Endothelial cell of umbilical vein (primary cell): ENCODE data around the gene CNTFR. TPM values are rescaled to one million over a fixed set of nuclear protein-coding genes. Genes with fewer than 3 reads are reported as not detected.

Experiments
- BruUV-seq: library from RNA; stranded (reverse); fragments of 400-500 nt; replicated peaks from 2 replicates; lab custom pipeline; 2021; lab: Mats Ljungman, UMichigan
- CTCF ChIA-PET: fragments of 300-600, 350-600 bp; sonication (Branson Sonifier 250); formaldehyde crosslinking; loops from one replicate; lab custom pipeline; 2021; ENCODE audit warnings: antibody characterized with exemption, inconsistent platforms; lab: Charles Lee
- POLR2A ChIA-PET: fragments of 300-600, 350-600 bp; sonication (Branson Sonifier 250); formaldehyde crosslinking; loops from one replicate; lab custom pipeline; 2021; ENCODE audit warnings: antibody characterized with exemption, inconsistent platforms; lab: Charles Lee
- DNase-seq: peaks from one replicate; pipeline ENCODE4 v3.0.0-alpha.2; 2011; ENCODE audit warnings: low read depth, low spot score
- FAIRE-seq: peaks from 2 replicates; lab custom pipeline; 2011; peaks lifted over from hg19 to GRCh38; lab: Jason Lieb, UNC
- H2AFZ ChIP-seq: 2 replicates; pipeline ENCODE4 v1.6.0; 2012; ENCODE audit warnings: low read depth, low read length, control low read depth, inconsistent platforms
- H3K27ac ChIP-seq: 2 replicates; pipeline ENCODE4 v1.5.1; 2011; ENCODE audit warnings: low read depth, mild to moderate bottlenecking, control low read depth, low read length, moderate library complexity; ENCODE audit not compliant: insufficient read depth
- H3K27me3 ChIP-seq, 2 experiments: 2 replicates each; pipeline versions ENCODE4 v1.6.0 to v1.6.1; 2011; ENCODE audit warnings: low read length in 2 of 2, mixed read lengths in 1 of 2; ENCODE audit not compliant: control insufficient read depth in 2 of 2, insufficient read depth in 2 of 2
- H3K36me3 ChIP-seq, 2 experiments: 2 replicates in 1 of 2; 3 replicates in 1 of 2; pipeline ENCODE4 v1.5.1; 2011; ENCODE audit warnings: low read length in 2 of 2, mild to moderate bottlenecking in 1 of 2, moderate library complexity in 1 of 2; ENCODE audit not compliant: control insufficient read depth in 2 of 2, insufficient read depth in 2 of 2; ENCODE audit errors: extremely low read depth in 1 of 2
- H3K4me1 ChIP-seq: 3 replicates; pipeline ENCODE4 v1.5.1; 2011; ENCODE audit warnings: mild to moderate bottlenecking, low read length; ENCODE audit not compliant: control insufficient read depth, insufficient read depth; ENCODE audit errors: extremely low read depth
- H3K4me2 ChIP-seq: 2 replicates; pipeline ENCODE4 v1.6.1; 2011; ENCODE audit warnings: low read length, control low read depth, mixed read lengths; ENCODE audit not compliant: insufficient read depth
- H3K4me3 ChIP-seq, 3 experiments: fragments of 200-600 bp in 1 of 3; sonication (generic), shearing (Covaris generic) in 1 of 3; replicated peaks in 1 of 3; 2 replicates each; pipeline ENCODE4 v1.5.1; 2011 to 2016; ENCODE audit warnings: control low read depth in 3 of 3, low read length in 3 of 3, mild to moderate bottlenecking in 2 of 3, inconsistent platforms in 1 of 3, low read depth in 1 of 3, moderate library complexity in 1 of 3; ENCODE audit not compliant: insufficient read depth in 1 of 3
- H3K79me2 ChIP-seq: 2 replicates; pipeline ENCODE4 v1.6.0; 2012; ENCODE audit warnings: low read length, inconsistent platforms; ENCODE audit not compliant: control insufficient read depth, insufficient read depth
- H3K9ac ChIP-seq: replicated peaks from 2 replicates; pipeline ENCODE3; 2011; ENCODE audit warnings: low read length, control low read depth; ENCODE audit not compliant: insufficient read depth; ENCODE audit errors: extremely low read depth
- H3K9me1 ChIP-seq: replicated peaks from 3 replicates; pipeline ENCODE4 v1.6.0; 2011; ENCODE audit warnings: mild to moderate bottlenecking, low read length; ENCODE audit not compliant: control insufficient read depth, insufficient read depth; ENCODE audit errors: extremely low read depth
- H3K9me3 ChIP-seq: replicated peaks from 2 replicates; pipeline ENCODE4 v1.5.1; 2012; ENCODE audit warnings: low read length, inconsistent platforms; ENCODE audit not compliant: control insufficient read depth, insufficient read depth
- H4K20me1 ChIP-seq: replicated peaks from 2 replicates; pipeline ENCODE3; 2011; ENCODE audit warnings: mild to moderate bottlenecking, low read length; ENCODE audit not compliant: control insufficient read depth, insufficient read depth; ENCODE audit errors: extremely low read depth
- EZH2 ChIP-seq: IDR thresholded peaks from 2 replicates; pipeline ENCODE4 v1.6.1; 2012; ENCODE audit warnings: borderline replicate concordance, low read depth, mild to moderate bottlenecking, moderate library complexity, low read length, inconsistent platforms; ENCODE audit not compliant: severe bottlenecking
- FOS ChIP-seq: IDR thresholded peaks from 2 replicates; pipeline ENCODE4 v1.6.1; 2011; ENCODE audit warnings: mild to moderate bottlenecking, low read length, moderate library complexity, borderline replicate concordance; ENCODE audit not compliant: insufficient read depth
- GATA2 ChIP-seq: IDR thresholded peaks from 2 replicates; pipeline ENCODE4 v1.7.0; 2011; ENCODE audit warnings: low read depth, mild to moderate bottlenecking, moderate library complexity, mixed read lengths, low read length; ENCODE audit not compliant: insufficient read length, insufficient read depth
- JUN ChIP-seq: IDR thresholded peaks from 2 replicates; pipeline ENCODE4 v1.6.1; 2011; ENCODE audit warnings: borderline replicate concordance, low read depth; ENCODE audit not compliant: insufficient read length, insufficient read depth
- MAX ChIP-seq: IDR thresholded peaks from 2 replicates; pipeline ENCODE4 v1.6.1; 2011; ENCODE audit not compliant: insufficient read depth, insufficient read length
- MYC ChIP-seq: IDR thresholded peaks from one replicate; pipeline ENCODE4 v1.6.1; 2011; ENCODE audit warnings: mild to moderate bottlenecking, low read depth, low read length
- POLR2A ChIP-seq: IDR thresholded peaks from 2 replicates; pipeline ENCODE4 v1.6.1; 2012; ENCODE audit warnings: low read depth, mild to moderate bottlenecking, control low read depth, low read length
- POLR2AphosphoS5 ChIP-seq: IDR thresholded peaks from 2 replicates; pipeline ENCODE4 v1.6.1; 2012; ENCODE audit warnings: low read depth, mild to moderate bottlenecking, control low read depth, low read length, moderate library complexity; ENCODE audit not compliant: insufficient read depth
- dilution Hi-C: fragments of 300-500 bp; cut with MboI; formaldehyde crosslinking; loops from one replicate; pipeline ENCODE4 v1.15.0; 2019; ENCODE audit warnings: low sequenced_read_pairs; ENCODE audit not compliant: extremely low pct_ligation_motif_present
- intact Hi-C: fragments of 100-400 bp; cut with micrococcal nuclease; formaldehyde crosslinking; loops from one replicate; pipeline ENCODE4 v1.10.0; 2022
- polyA plus RNA-seq, 4 experiments: library from polyadenylated mRNA; depleted of rRNA in 3 of 4; stranded (reverse) in 3 of 4; unstranded in 1 of 4; fragments of >200 nt; gene quantifications; 2 replicates each; pipeline versions ENCODE4 v1.2.1 to v1.2.3, GENCODE V29; 2011 to 2012; ENCODE audit warnings: missing spikeins in 1 of 4
- total RNA-seq: library from RNA; stranded (reverse); gene quantifications from 2 replicates; pipeline ENCODE4 v1.2.3, GENCODE V29; 2021
- TF ChIP-seq, protein P1 (sequence below), 2 donors: IDR thresholded peaks; 1 replicate in 1 of 2; 2 replicates in 1 of 2; pipeline ENCODE4 v1.5.1; 2011; ENCODE audit warnings: low read length in 2 of 2, mild to moderate bottlenecking in 2 of 2, moderate library complexity in 2 of 2, control low read depth in 1 of 2, inconsistent platforms in 1 of 2, low read depth in 1 of 2; ENCODE audit not compliant: insufficient read depth in 1 of 2; ENCODE audit errors: extremely low read depth in 1 of 2

CNTFR gene
- total and polyA plus RNA-seq, 2 donors (not counting 3 experiments of a cell fraction or from before 2014, with no cell fraction given): not detected

- no peak overlapping the region for H3K27ac ChIP-seq
- DNase-seq (no peak), FAIRE-seq (no peak)
- CTCF ChIA-PET: interaction anchor here (0.9 to 8.5 kb wide), 7 partner anchors 12 to 176 kb away, joined by 3 to 106 read pairs (median 5); no protein-coding TSS in a partner anchor
- H2AFZ ChIP-seq: no peak overlapping the region
- no peaks in the 10 kb centered on the region for H3K4me1 ChIP-seq
- intact Hi-C loops: no loop called here
- no peaks in the 10 kb centered on the region for H3K79me2 ChIP-seq
- dilution Hi-C loops: no loop called here
- peaks cover 65 to 69% of the 10 kb centered on the region in 2 experiments for H3K27me3 ChIP-seq
- POLR2A ChIA-PET: no interaction called here
- no peaks in the 10 kb centered on the region for H3K36me3 ChIP-seq
- H3K9me3 ChIP-seq: no peaks in the 10 kb centered on the region
- no peak overlapping the region for H3K9ac ChIP-seq
- H3K9me1 ChIP-seq: no peaks in the 10 kb centered on the region
- no peak for TF ChIP-seq MAX
- no peak for TF ChIP-seq GATA2
- no peak for TF ChIP-seq POLR2A
- TF ChIP-seq POLR2AphosphoS5: no peak
- no peak for TF ChIP-seq FOS
- TF ChIP-seq, protein P1, sequence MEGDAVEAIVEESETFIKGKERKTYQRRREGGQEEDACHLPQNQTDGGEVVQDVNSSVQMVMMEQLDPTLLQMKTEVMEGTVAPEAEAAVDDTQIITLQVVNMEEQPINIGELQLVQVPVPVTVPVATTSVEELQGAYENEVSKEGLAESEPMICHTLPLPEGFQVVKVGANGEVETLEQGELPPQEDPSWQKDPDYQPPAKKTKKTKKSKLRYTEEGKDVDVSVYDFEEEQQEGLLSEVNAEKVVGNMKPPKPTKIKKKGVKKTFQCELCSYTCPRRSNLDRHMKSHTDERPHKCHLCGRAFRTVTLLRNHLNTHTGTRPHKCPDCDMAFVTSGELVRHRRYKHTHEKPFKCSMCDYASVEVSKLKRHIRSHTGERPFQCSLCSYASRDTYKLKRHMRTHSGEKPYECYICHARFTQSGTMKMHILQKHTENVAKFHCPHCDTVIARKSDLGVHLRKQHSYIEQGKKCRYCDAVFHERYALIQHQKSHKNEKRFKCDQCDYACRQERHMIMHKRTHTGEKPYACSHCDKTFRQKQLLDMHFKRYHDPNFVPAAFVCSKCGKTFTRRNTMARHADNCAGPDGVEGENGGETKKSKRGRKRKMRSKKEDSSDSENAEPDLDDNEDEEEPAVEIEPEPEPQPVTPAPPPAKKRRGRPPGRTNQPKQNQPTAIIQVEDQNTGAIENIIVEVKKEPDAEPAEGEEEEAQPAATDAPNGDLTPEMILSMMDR (IDR thresholded peaks at IDR 0.05; ENCODE audit: extremely low read depth in 1 of 2, insufficient read depth in 1 of 2, low read depth in 1 of 2, low read length in 2 of 2): no peak
- no peak for TF ChIP-seq MYC
- TF ChIP-seq EZH2: no peak
- no peak for TF ChIP-seq JUN
- H3K4me3 ChIP-seq: no peak overlapping the region
- no TSS peak for BruUV-seq
- no peaks in the 10 kb centered on the region for H4K20me1 ChIP-seq
- no peak overlapping the region for H3K4me2 ChIP-seq
Observed at GRCh38 chr9:34579808-34580163, 9.7 kb downstream of the CNTFR start.
